CD8-positive, alpha-beta memory T cell (primary cell): ENCODE results near the gene ERRFI1. TPM values are rescaled to one million over a fixed set of nuclear protein-coding genes. Genes with fewer than 3 reads are reported as not detected.

ENCODE experiments used
- CTCF ChIA-PET: fragments of 350-600 bp; sonication (Branson Sonifier 250); formaldehyde crosslinking; loops from one replicate; lab custom pipeline; 2021; ENCODE audit warnings: antibody characterized with exemption; lab: Charles Lee
- POLR2A ChIA-PET: fragments of 350-600 bp; sonication (Branson Sonifier 250); formaldehyde crosslinking; loops from one replicate; lab custom pipeline; 2021; ENCODE audit warnings: antibody characterized with exemption; lab: Charles Lee
- DNase-seq, 5 donors: peaks; one replicate each; pipeline versions ENCODE4 v3.0.0 to v3.0.0-alpha.2; 2020 to 2022; ENCODE audit warnings: mixed read lengths in 1 of 5
- H3K27ac ChIP-seq: one replicate; pipeline ENCODE4 v1.7.0; 2013; ENCODE audit warnings: low read depth, mild to moderate bottlenecking, low read length, moderate library complexity
- H3K27me3 ChIP-seq: 2 replicates; pipeline ENCODE4 v1.7.0; 2013; ENCODE audit warnings: low read length, mild to moderate bottlenecking; ENCODE audit not compliant: insufficient read depth, poor library complexity, severe bottlenecking
- H3K36me3 ChIP-seq: 2 replicates; pipeline ENCODE4 v1.7.0; 2013; ENCODE audit warnings: mild to moderate bottlenecking, low read length, moderate library complexity; ENCODE audit not compliant: insufficient read depth
- H3K4me1 ChIP-seq: 2 replicates; pipeline ENCODE4 v1.7.0; 2013; ENCODE audit warnings: mild to moderate bottlenecking, low read length, moderate library complexity; ENCODE audit not compliant: insufficient read depth
- H3K4me3 ChIP-seq: 2 replicates; pipeline ENCODE4 v1.7.0; 2013; ENCODE audit warnings: mild to moderate bottlenecking, low read length
- H3K9me3 ChIP-seq: 2 replicates; pipeline ENCODE4 v1.7.0; 2013; ENCODE audit warnings: mild to moderate bottlenecking, low read length
- H3K27ac Mint-ChIP-seq, 8 donors: one replicate each; pipeline ENCODE4 v1.8.0; 2020 to 2021; ENCODE audit warnings: mixed read lengths in 8 of 8, mild to moderate bottlenecking in 6 of 8, inconsistent platforms in 3 of 8, moderate library complexity in 3 of 8
- H3K27me3 Mint-ChIP-seq, 2 donors: one replicate each; pipeline ENCODE4 v1.8.0; 2020 to 2021; ENCODE audit warnings: mixed read lengths in 2 of 2, mild to moderate bottlenecking in 1 of 2, moderate library complexity in 1 of 2
- H3K36me3 Mint-ChIP-seq, 3 donors: one replicate each; pipeline ENCODE4 v1.8.0; 2020 to 2021; ENCODE audit warnings: mixed read lengths in 3 of 3, inconsistent platforms in 1 of 3, mild to moderate bottlenecking in 1 of 3
- H3K4me1 Mint-ChIP-seq, 3 donors: one replicate each; pipeline ENCODE4 v1.8.0; 2020 to 2021; ENCODE audit warnings: mixed read lengths in 3 of 3, inconsistent platforms in 1 of 3, mild to moderate bottlenecking in 1 of 3
- H3K4me3 Mint-ChIP-seq, 7 donors: one replicate each; pipeline ENCODE4 v1.8.0; 2020 to 2021; ENCODE audit warnings: mixed read lengths in 7 of 7, mild to moderate bottlenecking in 6 of 7, moderate library complexity in 4 of 7, inconsistent platforms in 2 of 7
- H3K9me3 Mint-ChIP-seq, 5 donors: one replicate each; pipeline ENCODE4 v1.8.0; 2020 to 2022; ENCODE audit warnings: mixed read lengths in 5 of 5, mild to moderate bottlenecking in 3 of 5, moderate library complexity in 2 of 5, inconsistent platforms in 1 of 5
- polyA plus RNA-seq: library from polyadenylated mRNA; unstranded; fragments of 300-500 nt; fragmentation: Illumina TruSeq; gene quantifications from one replicate; pipeline ENCODE4 v1.2.3, GENCODE V29; 2021
- total RNA-seq, 2 experiments: library from RNA; stranded (reverse); gene quantifications; one replicate each; pipeline ENCODE4 v1.2.3, GENCODE V29; 2021

Gene ERRFI1
- total and polyA plus RNA-seq, 3 experiments from 2014 or later: 1.1 to 3.8 (median 3.5) TPM

DNA sequence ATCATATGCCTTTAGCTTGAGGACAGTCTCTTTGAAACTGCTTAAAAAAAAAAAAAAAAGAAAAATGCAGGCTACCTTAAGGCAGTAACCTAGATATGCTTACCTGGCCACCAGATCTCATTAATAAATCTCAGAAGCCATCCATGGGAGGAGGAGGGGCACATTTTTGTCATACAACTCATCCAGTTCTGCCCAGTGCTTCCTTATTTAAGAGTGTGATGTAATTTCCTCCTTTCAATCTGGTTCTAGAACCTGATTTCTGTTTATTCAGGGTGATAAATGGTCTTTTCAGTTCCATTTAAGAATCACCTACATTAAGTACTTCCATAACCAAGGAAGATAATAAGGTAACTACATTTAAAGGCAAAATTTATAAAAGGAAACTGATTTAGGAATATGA is 6.1 kb downstream of the ERRFI1 start:
- POLR2A ChIA-PET: no interaction called here
- Mint-ChIP-seq H3K9me3 (no peaks in the 10 kb centered on the region), H3K36me3 (no peaks in the 10 kb centered on the region), H3K27me3 (peaks cover 5 to 38% of the 10 kb centered on the region in 2 donors), H3K27ac (no peak overlapping the region), H3K4me1 (peaks cover 2 to 5% (median 2%) of the 10 kb centered on the region in 3 donors), H3K4me3 (no peak overlapping the region)
- Histone ChIP-seq H3K36me3 (no peaks in the 10 kb centered on the region), H3K9me3 (no peaks in the 10 kb centered on the region), H3K4me3 (no peak overlapping the region), H3K27ac (no peak overlapping the region), H3K4me1 (peaks cover under 1% of the 10 kb centered on the region), H3K27me3 (peaks cover 2% of the 10 kb centered on the region)
- DNase-seq: no peak
- CTCF ChIA-PET: interaction anchor here (1.0 to 1.2 kb wide), 2 partner anchors 329 to 331 kb away, joined by 4 to 5 read pairs; no protein-coding TSS in a partner anchor

DNA sequence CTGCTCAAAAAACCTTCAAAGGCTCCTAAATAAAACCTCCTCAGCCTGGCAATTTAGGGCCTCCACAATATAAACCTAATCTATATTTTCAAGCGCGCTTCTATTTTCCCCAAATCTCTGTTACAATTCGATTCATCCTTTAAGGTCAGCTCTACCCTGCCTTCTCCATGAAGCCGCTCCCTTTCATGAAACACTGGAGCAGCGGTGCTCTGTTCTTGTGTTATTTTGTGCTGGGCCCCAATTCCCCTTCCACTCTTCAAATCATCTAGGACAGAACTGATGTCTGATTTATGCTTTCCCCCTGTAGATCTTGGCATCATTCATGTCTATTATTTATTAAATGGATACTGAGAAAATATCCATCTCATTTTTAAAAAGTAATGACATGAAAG is 6.9 kb downstream of the ERRFI1 start:
- CTCF ChIA-PET: interaction anchor here (1.0 to 6.8 kb wide), 3 partner anchors 296 to 332 kb away, joined by 4 to 47 read pairs (median 5); no protein-coding TSS in a partner anchor
- no peak overlapping the region for H3K4me3 ChIP-seq
- no peaks in the 10 kb centered on the region for H3K36me3 ChIP-seq
- Mint-ChIP-seq H3K27me3 (peaks cover 4 to 34% of the 10 kb centered on the region in 2 donors), H3K36me3 (no peaks in the 10 kb centered on the region), H3K4me3 (no peak overlapping the region), H3K4me1 (peaks cover 0 to 7% (median 0%) of the 10 kb centered on the region in 3 donors), H3K27ac (no peak overlapping the region), H3K9me3 (no peaks in the 10 kb centered on the region)
- no peaks in the 10 kb centered on the region for H3K27me3 ChIP-seq
- no peak overlapping the region for H3K27ac ChIP-seq
- POLR2A ChIA-PET: no interaction called here
- H3K9me3 ChIP-seq: no peaks in the 10 kb centered on the region
- H3K4me1 ChIP-seq: no peaks in the 10 kb centered on the region
- DNase-seq: no peak

DNA sequence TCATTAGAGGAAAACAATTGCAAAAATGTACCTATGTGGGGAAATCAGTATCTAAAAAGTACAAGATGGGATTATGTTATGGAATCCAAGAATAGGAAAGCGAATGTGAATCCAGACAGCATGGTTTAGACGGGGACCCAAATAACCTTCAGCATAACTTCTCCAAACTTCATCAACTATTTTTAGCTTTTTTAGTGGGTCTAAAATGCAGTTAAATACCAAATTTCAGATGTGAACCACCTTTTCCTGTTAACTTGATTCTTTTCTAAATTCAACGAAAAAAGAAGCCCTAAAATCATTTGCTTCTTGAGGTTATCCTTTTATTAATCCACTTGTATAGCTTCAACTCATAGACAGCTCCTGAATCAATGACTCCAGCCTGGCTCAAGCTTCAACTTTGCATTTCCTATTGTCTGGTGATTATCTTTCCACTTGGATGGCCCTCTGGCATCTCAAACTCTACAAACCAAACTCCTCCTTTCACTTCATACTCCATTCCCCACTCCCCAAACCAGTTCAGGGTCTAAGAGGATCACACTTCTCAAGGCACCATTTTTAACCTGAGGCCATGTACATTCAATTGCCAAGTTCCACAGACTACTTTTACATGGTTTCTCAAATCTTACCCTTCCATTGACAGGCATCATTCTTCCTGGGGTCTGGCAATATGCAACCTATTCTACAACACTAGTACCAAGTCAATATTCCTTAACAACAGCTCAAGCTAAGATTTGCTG is 7.4 kb downstream of the ERRFI1 start:
- no peaks in the 10 kb centered on the region for H3K9me3 Mint-ChIP-seq

DNA sequence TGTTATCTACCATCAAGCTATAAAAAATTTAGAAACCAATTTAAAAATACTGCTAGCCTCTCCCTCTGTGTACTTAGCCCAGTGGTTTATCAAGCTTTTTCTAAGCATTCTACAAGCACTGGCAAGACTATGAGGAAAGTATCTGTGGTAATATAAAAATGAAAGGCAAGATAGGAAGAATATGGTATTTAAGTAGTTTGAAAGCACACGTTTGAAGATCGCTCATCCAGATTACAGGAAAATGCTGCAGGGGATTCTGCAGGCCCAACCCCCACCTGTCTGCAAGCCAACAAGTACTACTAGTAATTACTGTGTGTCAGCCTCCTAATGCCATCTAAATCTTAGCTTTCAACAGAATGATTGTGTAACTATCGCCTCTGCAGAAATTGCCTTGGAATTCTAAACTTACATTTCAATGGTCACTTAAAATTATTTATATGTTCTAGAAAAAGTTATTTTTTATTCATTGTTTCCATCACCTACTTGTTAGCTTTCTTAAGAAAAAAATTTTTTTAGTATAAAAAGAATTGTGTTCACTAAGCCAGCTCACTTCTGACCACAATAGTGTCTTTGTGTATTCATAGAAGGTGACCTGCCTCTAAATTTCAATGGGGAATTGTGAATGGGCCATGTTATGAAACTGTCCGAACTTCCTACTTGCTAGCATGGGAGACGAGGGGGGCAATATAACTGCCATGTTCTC is 8.5 kb downstream of the ERRFI1 start:
- CTCF ChIA-PET: interaction anchor here (0.8 to 6.8 kb wide), 3 partner anchors 13 to 331 kb away, joined by 3 to 47 read pairs (median 5); no protein-coding TSS in a partner anchor

More for the DNA sequence above, 7.4 kb downstream of the ERRFI1 start:
- CTCF ChIA-PET: interaction anchor here (1.0 to 6.8 kb wide), 2 partner anchors 296 to 332 kb away, joined by 4 to 47 read pairs; no protein-coding TSS in a partner anchor
- Histone ChIP-seq H3K9me3 (no peaks in the 10 kb centered on the region), H3K4me1 (no peaks in the 10 kb centered on the region), H3K27me3 (no peaks in the 10 kb centered on the region), H3K36me3 (no peaks in the 10 kb centered on the region), H3K27ac (no peak overlapping the region), H3K4me3 (no peak overlapping the region)
- H3K4me3 Mint-ChIP-seq: no peak overlapping the region
- peaks cover 4 to 30% of the 10 kb centered on the region in 2 donors for H3K27me3 Mint-ChIP-seq
- no peak overlapping the region for H3K27ac Mint-ChIP-seq
- H3K36me3 Mint-ChIP-seq: peaks cover 0 to 3% (median 0%) of the 10 kb centered on the region in 3 donors
- POLR2A ChIA-PET: no interaction called here
- no peak for DNase-seq
- peaks cover 0 to 7% (median 0%) of the 10 kb centered on the region in 3 donors for H3K4me1 Mint-ChIP-seq

DNA sequence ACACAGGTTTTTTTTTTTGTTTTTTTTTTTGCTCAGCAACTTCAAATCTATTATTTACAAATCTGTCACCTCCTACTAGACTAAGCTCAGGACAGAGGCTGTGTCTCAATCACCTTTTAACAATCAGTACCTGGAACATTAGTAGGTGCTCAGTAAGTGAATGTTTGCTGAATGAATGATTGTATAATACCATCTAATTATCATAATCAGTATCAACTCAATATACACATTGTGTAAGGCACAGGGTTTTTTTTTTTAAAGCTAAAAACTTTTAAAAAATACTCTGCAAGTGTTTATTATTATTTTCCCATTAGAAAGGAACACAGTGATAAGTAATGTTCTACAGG is 9.2 kb downstream of the ERRFI1 start:
- POLR2A ChIA-PET: interaction anchor here (0.5 kb wide), 1 partner anchor 641 kb away, joined by 6 read pairs; no protein-coding TSS in a partner anchor
- Mint-ChIP-seq H3K9me3 (no peaks in the 10 kb centered on the region), H3K4me1 (peaks cover 0 to 7% (median 0%) of the 10 kb centered on the region in 3 donors), H3K36me3 (peaks cover 0 to 7% (median 0%) of the 10 kb centered on the region in 3 donors), H3K27me3 (peaks cover 4 to 30% of the 10 kb centered on the region in 2 donors), H3K4me3 (no peak overlapping the region), H3K27ac (no peak overlapping the region)
- no peak overlapping the region for H3K27ac ChIP-seq
- DNase-seq: no peak
- CTCF ChIA-PET: interaction anchor here (1.7 to 6.8 kb wide), 4 partner anchors 14 to 710 kb away, joined by 4 to 47 read pairs (median 7); no protein-coding TSS in a partner anchor
- H3K4me1 ChIP-seq: no peaks in the 10 kb centered on the region
- no peak overlapping the region for H3K4me3 ChIP-seq
- H3K27me3 ChIP-seq: no peaks in the 10 kb centered on the region
- H3K36me3 ChIP-seq: no peaks in the 10 kb centered on the region
- no peaks in the 10 kb centered on the region for H3K9me3 ChIP-seq

More for the DNA sequence above, 8.5 kb downstream of the ERRFI1 start:
- no peak overlapping the region for H3K4me3 ChIP-seq
- H3K9me3 ChIP-seq: no peaks in the 10 kb centered on the region
- DNase-seq: no peak
- no peaks in the 10 kb centered on the region for H3K36me3 ChIP-seq
- no peaks in the 10 kb centered on the region for H3K4me1 ChIP-seq
- Mint-ChIP-seq H3K27ac (no peak overlapping the region), H3K4me3 (no peak overlapping the region), H3K27me3 (peaks cover 4 to 30% of the 10 kb centered on the region in 2 donors), H3K4me1 (peaks cover 0 to 7% (median 0%) of the 10 kb centered on the region in 3 donors), H3K9me3 (no peaks in the 10 kb centered on the region), H3K36me3 (peaks cover 0 to 7% (median 0%) of the 10 kb centered on the region in 3 donors)
- H3K27ac ChIP-seq: no peak overlapping the region
- H3K27me3 ChIP-seq: no peaks in the 10 kb centered on the region
- POLR2A ChIA-PET: no interaction called here

DNA sequence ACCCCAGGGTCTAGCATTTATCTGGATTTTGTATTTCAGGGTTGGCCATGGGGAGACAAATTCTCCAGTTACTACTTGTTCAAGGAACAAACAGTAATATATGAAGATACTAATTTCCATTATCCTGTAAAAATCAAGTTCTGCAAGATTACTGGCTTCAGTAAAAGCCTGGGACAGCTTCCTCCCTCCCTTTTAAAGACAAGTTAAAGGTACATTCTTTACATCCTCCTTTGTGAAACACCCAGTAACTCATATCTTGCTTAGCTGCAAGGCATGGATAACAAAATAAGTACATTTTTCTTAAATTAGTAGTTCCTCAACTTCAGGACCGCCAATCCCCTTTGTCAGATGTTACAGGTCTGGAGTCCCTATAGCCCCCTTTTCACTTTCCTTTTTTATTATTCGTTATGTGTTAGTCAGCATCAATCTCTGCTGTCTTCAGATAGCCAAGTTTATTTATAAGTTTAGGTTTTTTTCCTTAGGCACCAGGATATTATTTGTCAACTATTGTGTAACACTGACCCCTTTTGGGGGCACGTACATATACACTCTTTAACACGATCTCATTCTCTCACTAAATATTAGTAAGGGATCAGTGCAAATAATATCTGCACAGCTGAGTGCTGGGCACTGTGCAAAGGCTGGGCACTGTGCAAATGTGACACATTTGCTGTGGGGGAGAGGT is 9.8 kb downstream of the ERRFI1 start:
- no peaks in the 10 kb centered on the region for H3K36me3 ChIP-seq
- no peaks in the 10 kb centered on the region for H3K27me3 ChIP-seq
- Mint-ChIP-seq H3K36me3 (peaks cover 0 to 7% (median 0%) of the 10 kb centered on the region in 3 donors), H3K27me3 (peaks cover 4 to 30% of the 10 kb centered on the region in 2 donors), H3K9me3 (no peaks in the 10 kb centered on the region), H3K4me3 (no peak overlapping the region), H3K27ac (no peak overlapping the region), H3K4me1 (peaks cover 0 to 7% (median 0%) of the 10 kb centered on the region in 3 donors)
- H3K4me3 ChIP-seq: no peak overlapping the region
- CTCF ChIA-PET: interaction anchor here (1.4 to 6.9 kb wide), 11 partner anchors 8 to 833 kb away, joined by 4 to 83 read pairs (median 6); no protein-coding TSS in a partner anchor
- H3K27ac ChIP-seq: no peak overlapping the region
- no peaks in the 10 kb centered on the region for H3K9me3 ChIP-seq
- no peak for DNase-seq
- no peaks in the 10 kb centered on the region for H3K4me1 ChIP-seq
- POLR2A ChIA-PET: interaction anchor here (0.5 kb wide), 1 partner anchor 642 kb away, joined by 6 read pairs; no protein-coding TSS in a partner anchor

DNA sequence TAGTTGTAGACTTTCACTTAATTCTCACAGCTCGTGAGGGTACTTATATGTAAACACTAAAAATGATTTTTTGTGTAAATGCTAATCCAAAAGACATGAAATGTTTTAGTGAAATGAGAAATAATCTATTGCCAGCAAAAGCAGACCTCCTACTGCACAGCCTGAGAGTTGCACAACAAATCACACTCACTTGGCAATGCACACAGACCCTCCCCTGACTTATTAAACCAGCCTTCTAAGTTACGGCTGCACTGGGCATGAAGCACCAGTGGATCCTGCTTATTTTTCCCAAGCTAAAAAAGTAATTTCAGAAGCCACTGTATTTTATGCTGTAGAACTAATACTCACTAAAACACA is 10.3 kb downstream of the ERRFI1 start:
- H3K36me3 Mint-ChIP-seq: peaks cover 0 to 7% (median 0%) of the 10 kb centered on the region in 3 donors
- no peak overlapping the region for H3K4me3 Mint-ChIP-seq
- no peaks in the 10 kb centered on the region for H3K4me1 ChIP-seq

More for the DNA sequence above, 10.3 kb downstream of the ERRFI1 start:
- Histone ChIP-seq H3K27me3 (no peaks in the 10 kb centered on the region), H3K27ac (no peak overlapping the region), H3K4me3 (no peak overlapping the region), H3K9me3 (no peaks in the 10 kb centered on the region), H3K36me3 (no peaks in the 10 kb centered on the region)
- ChIA-PET CTCF (interaction anchor here (1.1 to 6.9 kb wide), 12 partner anchors 9 to 833 kb away, joined by 4 to 83 read pairs (median 8); partner anchors contain the start of gene SLC45A1), POLR2A (no interaction called here)
- Mint-ChIP-seq H3K27ac (no peak overlapping the region), H3K4me1 (peaks cover 0 to 7% (median 0%) of the 10 kb centered on the region in 3 donors), H3K27me3 (peaks cover 4 to 30% of the 10 kb centered on the region in 2 donors), H3K9me3 (no peaks in the 10 kb centered on the region)
- DNase-seq: no peak
